ENCODE measurements around the gene HOXD8.

HOXD8 gene

DNA sequence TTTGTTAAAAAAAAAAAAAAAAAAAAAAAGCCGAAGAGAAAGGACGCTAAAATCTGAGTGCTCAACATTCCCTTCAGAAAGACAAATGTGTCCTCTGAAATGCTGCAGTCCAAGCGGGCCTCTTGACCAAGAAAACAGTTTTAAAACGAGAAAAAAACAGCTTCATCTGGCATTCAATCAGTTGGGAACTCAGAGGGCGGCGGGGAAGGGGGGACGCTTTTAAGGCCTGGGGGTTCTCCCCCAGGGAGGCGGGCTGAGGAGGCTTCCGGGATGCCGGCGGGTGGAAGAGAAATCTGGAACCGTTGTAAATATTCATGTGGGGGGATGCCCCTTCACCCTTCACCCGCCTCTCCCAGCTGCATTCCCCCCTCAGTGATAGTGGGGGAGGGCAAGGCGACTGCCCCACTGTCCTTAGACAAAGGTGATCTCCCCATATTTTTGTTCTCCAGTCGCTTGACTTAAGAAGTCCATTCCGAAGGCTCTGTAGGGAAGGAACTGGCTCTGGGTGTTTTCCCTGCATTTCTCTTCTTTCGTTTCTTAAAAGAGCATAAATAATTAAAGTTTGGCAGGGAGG is 25.7 kb upstream of the HOXD8 start:
- no peak for DNase-seq

DNA sequence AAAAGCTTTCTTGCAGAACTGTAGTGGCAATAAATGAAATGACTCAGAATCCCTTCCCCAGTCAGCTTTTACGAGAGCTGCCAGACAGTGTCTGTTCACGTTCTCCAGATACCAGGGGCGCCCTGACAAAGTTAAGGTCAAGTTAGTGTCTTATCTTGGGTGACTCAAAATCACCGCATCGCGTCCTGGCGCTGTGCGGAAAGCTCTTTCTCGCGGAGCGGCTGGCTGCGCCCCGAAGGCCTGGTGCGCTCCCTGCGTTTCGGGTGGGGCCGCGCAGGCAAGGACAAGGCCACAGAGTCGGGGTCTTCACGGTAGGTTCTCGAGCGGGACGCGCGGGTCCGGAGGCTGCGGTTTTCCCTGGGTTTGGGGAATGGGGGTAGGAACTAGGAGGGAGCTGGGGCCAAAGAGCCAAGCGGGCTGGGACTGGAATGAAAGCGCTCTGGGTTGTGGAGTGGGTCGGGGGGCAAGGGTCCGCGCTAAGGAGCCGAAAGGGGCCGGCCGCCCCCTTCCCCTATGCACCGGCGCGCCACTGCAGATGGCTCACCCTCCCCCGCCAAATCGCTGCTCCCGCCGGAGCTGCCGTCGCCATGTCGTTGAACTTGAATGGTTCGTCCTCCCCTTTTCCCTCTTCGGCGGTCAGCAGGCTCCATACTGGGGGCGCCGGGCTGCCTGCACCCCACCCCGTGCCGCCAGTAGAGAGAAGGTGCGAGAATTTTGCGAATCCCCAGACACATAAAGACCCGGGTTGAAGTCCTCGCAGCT is 25.0 kb upstream of the HOXD8 start:
- DNase-seq = peak; percentile 58

DNA sequence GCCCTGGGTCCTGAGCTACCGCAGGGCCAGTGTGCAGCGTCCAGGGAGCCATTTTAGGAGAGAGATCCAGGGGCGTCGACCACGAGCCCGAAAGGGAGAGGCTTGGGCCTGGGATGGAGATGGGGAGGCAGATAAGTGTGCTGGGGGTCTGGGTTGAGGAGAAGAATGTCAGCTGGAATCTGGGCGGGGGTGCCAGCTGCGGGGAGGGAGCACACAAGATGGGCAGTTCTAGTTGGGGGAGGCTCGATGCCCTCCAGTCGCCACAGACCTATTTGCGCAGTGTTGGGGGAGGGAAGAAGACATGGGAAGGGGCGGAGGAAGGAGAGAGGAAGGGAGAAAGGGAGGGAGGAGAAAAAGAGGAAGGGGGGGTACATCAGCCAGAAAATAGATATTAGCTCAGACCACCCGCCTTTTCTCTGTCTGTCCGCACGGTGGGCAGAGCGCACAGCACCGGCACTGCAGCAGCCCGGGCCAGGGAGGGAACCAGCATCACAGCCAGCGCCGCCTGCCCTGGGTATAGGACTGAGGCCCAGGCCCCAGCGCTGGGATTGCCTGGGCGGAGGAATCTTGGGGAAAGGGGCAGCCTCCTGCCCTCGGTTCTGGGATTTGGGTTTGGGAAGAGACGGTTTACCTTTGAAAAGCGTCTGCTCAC is 24.3 kb upstream of the HOXD8 start:
- no peak for DNase-seq

DNA sequence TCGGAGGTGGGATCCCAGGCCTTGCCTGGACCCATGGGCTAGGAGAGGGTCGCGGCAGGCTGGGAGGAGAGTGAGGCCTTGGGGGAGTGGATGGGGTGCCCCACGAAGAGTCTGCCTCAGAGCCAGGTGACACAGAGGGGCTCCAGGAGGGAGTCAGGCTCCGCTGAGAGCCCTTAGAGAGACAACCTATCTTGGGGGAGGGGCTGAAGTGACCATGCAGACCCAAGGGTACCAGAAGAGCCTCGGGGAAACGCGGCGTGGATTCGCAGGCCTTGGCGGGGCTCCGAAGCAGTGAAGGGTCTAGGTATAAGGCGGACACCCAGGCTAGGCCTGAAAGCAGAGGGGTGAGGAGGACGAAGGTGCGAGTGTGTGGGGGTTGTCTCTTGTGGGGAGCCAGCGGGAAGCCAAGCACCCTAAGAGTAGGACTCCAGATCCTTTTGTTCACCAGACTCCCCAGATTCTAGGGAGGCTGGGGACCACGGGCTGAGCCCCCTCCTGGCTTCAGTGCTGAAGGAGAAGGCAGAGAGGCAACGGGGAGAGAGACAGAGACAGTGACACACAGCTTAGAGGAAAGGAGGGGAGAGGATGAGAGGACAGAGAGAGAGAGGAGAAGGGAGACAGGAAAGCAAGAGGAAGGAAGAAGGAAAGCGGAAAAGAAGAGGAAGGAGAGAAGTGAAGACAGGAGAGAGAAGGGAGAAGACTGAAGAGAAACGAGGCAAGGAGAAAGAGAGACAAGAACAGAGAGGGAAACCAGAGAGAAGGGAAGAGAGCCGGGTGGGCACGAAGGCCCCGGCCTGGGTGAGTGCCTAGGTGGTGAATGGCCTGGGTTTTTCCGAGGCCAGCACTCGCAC is 23.6 kb upstream of the HOXD8 start:
- no peak for DNase-seq

DNA sequence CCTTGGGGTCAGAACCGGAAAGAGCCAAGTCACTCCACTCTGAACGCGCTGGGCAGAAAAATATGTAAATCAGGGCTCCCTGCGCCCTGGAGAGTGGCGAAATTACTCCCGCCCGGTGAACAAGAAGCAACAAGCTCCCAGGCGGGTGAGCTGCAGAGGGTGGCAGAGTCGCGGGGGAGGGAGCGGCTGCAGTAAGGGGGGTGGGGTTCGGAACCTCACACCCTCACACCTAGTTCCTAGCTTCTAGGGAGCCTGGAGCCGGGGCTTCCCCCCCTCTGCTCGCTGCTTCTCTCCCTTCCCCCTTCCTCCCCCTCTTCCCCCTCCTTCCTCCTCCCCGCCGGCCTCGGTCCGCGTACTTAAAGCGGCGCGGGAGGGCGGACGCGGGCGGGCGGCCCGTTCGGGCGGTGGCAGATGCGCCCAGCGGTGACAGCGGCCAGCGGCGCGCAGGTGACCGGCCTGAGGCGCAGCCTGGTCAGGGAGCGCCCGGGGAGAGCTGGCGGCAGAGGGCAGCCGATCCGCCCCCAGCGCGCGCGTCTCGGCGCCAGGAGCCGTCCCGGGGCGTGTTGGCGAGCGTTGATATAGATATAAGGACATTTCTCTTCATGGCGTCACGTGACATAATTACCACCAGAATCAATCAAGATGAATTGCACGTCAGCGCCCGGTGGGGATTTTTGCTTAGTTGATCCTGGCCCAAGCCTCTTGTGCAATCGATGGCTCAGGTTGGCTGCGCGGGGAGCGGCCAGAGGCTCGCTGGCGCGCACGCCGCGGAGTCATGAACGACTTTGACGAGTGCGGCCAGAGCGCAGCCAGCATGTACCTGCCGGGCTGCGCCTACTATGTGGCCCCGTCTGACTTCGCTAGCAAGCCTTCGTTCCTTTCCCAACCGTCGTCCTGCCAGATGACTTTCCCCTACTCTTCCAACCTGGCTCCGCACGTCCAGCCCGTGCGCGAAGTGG is 22.6 kb upstream of the HOXD8 start, which contains the start of gene HOXD11:
Gene HOXD11 (plus strand): TSS at position 700 of the 959 bp plus-strand sequence. CDS start 76 bp downstream, at position 776.
- peak; percentile 61 for DNase-seq

DNA sequence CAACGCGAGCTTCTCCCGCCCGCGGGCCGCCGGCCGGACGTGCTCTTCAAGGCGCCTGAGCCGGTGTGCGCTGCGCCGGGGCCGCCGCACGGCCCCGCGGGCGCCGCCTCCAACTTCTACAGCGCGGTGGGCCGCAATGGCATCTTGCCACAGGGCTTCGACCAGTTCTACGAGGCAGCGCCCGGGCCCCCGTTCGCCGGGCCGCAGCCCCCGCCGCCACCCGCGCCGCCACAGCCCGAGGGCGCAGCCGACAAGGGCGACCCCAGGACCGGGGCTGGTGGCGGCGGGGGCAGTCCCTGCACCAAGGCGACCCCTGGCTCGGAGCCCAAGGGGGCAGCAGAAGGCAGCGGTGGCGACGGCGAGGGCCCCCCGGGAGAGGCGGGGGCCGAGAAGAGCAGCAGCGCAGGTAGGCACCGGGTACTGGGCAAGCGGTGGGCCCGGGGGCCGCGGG is 21.7 kb upstream of the HOXD8 start:
- DNase-seq = no peak

DNA sequence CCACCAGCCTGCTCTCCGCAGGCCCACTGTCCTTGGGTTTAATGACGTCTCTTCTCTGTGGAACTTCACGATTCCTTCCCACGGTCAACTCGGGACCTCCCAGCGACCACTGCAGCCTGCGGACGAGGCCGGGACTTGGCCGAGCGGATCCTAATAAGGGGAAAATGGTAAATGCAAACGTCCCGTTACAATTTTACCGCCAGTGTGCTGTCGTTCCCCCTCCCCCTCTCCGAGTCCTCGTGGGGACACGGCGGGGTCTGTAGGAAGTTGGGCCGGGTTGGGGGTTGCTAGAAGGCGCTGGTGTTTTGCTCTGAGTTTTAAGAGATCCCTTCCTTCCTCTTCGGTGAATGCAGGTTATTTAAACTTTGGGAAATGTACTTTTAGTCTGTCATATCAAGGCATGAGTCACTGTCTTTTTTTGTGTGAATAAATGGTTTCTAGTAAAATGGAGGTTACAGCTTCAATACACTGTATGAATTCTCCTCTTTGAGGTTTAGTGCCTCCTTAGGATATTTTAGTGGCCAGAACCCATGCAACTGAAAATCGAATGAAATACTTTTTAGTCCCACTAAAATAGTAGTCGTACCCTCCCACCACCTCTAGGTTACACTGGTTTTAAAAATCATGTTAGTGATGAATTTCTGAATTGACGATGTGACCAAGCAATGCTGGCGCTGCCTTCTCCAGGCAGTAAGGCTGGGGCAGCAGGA is 20.2 kb upstream of the HOXD8 start:
- no peak for DNase-seq

DNA sequence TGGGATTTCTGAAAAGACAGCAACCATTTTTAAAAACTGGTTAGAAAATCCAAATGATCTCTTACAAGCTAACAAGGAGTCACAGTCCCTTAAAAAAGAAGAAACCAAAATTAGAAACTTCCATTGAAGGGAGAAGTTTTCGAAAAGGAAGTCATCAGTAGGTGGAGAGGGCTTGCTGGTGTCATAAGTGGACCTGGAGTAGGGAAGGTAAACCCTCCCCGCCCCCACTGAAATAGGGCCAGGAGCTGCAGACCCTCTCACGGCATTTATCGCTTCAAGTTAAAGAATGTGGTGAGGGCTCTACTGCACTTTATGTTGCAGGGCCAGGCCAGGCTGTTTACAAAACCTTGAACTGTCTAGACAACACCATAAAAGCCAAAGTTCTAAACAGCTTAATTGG is 19.6 kb upstream of the HOXD8 start:
- DNase-seq = no peak

DNA sequence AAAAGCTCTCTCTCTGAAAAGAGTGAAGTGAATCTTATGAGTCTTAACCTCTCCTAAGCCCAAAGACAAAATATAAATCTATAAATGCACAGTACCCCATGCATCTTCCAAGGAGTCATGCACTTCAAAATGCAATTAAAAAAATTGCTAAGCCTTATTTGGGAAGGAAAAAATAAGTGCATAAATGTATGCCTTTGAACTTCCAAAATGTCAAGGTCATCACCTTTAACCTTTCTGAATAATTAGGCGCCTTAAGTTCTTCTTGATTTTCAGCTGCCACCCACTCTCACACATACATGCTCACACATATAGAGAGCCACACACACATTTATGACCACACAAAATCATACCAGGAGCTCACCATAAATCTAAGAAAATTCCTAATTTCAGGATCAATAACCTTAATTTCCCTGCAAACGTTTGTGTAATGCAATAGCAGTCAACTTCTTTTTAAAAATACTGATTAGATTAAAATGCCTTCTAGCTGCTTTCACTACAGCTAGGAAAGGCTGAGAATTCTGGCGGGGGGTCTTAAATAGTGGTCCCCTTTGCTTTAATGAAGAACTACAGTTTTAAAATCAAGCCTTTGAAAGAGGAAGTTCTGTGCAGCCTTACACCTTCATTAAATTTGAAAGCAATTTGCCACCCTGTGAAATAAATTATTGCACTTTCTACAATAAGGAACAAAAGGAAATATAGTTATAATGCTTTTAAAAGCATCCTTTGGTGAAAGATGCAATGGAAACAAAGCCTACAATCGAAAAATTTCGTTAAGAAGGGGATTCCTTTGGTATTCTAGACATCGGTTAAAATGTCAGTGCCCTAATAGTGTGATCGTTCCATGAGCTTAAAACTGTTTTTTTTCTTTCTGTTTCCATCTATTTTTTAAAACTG is 18.8 kb upstream of the HOXD8 start:
- no peak for DNase-seq

DNA sequence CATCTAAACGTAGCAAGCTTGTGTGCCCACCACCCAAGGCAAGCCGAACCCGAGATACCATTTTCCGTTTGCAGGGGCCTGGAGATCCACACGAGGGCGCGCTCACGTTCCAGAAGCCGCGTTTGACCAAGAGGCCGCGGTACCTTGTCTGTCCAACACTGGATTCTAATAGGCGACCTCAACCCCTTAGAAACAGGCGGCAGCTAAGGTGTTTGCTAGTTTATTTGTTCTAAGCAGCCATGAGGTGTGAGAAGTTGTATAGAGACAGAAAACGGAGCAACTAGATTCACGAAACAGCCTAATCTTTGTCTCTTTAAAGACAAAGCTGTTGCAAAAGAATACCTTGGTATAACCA is 18.2 kb upstream of the HOXD8 start:
- no peak for DNase-seq

DNA sequence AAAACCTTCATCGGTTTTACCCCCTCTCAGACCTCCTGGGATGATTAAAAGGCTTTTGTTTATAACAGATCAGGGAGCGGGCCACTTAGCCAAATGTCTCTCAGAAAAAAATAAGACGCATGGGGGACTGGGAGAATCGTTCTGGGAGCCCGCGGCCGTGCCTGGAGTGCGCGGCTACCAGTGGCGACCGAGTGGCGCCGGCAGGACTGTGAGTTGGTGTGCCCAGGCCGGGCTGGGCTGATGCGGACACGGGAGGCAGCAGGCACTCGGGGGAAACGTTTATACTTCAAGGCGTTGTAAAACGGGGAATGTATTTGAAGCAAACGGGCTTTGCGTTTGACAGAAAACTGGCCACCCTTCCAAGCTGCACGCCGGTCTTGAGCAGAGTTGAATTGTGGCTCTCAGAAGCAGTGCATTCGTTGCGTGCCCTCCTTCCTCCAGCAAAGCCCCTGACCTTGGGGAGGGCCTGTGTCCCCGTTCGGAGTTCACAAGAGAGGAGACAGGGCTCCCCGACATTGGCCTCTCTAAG is 17.6 kb upstream of the HOXD8 start:
- DNase-seq = no peak

DNA sequence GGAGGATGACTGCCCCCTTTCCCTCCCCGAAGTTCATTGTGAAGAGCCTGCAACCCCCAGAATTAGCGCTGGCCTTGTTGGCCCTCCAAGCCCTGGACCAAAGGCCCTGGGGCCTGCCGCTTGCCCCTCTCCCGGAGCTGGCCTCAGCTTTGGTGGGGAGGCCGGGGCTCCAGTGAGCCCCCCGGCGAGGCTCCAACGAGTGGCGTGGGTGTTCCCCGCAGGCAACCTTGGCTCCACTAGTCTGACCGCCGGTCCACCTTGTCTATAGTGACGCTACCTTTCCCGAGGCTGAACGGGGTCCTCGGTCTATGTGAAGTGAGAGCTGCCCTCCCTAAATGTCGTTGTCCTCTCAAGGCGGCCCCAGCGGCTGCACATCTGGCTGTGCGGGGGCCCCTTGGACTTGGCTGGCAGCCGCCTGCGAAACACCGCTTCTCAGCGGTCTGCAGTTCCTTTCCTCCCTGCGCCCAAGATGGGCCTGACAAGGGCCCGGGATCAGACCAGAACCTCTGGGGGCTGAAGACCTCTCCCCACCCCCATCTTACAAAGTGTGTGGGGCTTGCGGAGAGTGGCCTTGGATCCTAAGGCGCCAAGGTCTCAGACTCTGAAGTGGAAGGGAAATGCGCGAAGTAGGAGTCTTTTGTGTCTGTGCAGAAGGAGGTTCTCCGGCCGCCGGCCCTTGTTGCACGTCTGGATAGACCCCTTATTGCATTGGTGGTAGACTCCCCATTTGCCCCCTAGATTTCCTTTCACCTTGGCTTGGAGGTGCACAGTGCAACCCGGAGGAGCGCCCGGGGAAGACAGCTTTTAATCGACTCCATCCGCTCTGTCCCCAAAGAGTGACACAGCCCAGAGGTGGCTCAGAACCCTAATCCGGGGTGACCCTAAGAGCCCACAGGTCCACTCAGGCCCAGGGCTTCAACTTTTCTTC is 16.9 kb upstream of the HOXD8 start:
- no peak for DNase-seq

DNA sequence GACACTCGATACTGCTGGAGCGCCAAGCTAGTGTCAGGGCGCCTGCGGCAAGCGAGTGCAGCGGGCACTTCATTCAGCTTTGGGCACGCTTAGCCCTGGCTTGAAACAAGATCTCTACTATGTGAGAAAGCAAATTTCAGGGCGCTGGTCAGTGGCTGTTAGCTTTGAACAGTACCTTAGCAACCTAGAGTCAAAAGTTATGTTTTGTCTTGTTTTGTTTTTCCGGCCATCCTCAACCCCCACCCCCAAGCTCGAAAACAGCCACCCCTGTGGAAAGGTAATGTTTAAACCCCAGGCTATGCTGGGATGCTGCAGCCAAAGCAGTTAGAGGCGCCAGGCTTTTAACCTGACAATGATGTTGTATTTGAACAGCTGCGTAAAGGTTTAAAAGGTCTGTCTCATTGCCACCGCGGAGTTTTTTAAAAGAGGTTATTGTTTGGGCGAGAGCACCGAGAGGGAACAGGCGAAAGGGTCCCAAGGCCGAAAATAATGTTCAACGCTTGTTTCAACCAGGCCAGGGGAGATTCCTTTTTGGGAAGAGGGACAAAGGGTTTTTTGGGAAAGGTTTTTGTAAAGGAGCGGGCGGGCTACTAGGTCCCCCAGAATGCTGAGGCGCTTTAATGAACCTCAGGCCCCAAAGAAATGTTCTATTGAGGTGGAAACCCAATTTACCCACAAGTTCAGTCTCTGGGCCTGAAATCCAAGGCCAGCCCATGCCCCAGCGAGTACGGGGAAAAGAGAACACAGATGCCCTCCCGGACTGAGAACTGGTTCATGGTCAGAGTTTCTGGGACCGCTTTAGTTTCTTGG is 15.2 kb upstream of the HOXD8 start:
- no peak for DNase-seq

DNA sequence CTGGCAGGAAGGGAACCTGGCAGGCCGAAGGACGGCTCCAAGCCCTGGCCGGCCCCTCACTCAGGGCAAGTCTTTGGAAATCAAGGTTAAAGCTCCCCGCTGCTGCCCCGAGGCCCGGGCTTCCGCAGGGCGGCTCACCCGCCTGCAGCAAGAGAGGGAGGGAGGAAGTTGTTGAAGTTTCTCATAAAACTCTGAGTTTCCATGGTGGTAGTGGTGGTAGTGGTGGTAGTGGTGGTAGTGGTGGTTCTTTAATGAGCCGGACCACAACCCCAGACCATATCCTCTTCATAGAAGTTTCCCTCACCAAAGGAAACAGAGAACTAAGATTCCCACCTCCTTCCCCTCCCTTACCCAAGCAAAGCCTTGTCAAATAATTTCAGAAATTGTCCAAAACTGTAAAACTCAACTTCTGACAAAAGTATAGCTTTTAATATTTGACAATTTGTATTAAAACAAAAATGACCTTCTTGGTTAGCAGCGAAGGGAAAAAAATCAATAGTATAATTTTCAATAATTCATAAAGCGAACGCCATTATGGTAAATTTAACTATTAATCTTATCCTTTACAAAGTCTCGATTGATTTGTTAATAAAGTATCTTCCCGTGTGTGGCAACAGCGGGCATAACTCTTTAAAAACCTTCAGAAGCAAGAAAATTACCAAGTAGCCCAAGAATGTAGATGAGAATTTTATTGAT is 14.4 kb upstream of the HOXD8 start:
- DNase-seq = no peak

DNA sequence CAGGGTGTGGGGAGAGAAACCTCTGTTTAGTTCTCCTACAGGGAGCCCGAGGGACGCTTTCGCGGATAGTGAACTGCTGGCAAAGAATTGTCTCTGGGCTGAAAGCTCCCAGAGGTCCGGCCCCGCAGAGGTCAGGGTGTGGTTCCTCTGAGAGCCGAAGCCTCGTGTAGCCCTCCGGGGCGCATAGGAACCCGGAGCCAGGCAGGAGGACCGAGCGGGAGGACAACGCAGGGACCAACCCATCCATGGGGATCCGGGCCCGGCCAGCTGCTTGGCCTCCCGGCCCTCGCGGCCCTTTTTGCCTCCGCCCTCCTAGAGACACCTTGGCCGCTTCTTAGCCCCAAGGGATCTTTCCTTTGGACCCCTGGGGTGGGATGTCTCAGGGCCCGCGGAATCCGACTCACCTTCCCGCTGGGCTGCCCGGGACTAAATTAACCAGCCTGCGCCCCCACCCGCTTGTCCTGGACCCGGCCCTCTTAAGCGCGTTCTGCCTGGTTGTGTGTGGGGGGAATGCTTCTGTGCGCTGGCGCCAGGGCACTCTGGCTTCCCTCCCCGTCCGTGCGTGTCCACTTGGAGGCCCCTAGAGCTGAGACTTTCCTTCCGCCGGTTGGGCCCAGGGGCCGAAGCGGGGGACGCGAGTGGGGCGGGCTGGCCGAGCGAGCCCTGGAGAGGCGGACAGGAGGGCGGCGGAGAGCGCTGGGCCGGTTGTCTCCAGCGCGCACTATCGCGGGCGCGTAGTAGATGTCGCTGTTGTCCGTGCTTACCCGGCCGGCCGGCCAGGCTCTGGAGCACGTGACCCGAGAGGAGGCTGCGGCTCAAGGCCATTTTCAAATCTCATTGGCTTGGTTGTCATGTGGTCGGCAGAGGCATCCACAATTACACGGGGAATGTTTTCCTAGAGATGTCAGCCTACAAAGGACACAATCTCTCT is 13.4 kb upstream of the HOXD8 start, which contains the start of gene HOXD10:
Gene HOXD10 (plus strand): TSS at position 896 of the 931 bp plus-strand sequence. CDS start 56 bp downstream, outside the sequence.
- DNase-seq = no peak

Measured in activated effector memory CD4-positive, alpha-beta T cell treated with anti-CD3 and anti-CD28 coated beads, Interleukin-2, amount 50 U/mL, for 16 hours (primary cell).